GM19035 (cell line): Measurements from ENCODE around the gene SSH2.

Experiments
- ATAC-seq: cut with Tn5 transposase; IDR thresholded peaks from one replicate; pipeline ENCODE4 v1.9.1; 2021; ENCODE audit not compliant: unreplicated experiment

The SSH2 gene

GRCh38 chr17:29630630-29631193 lies 299.3 kb downstream of the SSH2 start:
- no peak for ATAC-seq

- ATAC-seq, result no peak
Observed at GRCh38 chr17:29629839-29630238, 300.2 kb downstream of the SSH2 start.

- ATAC-seq, result no peak
Observed at GRCh38 chr17:29628644-29629043, 301.4 kb downstream of the SSH2 start.

- no peak for ATAC-seq
Observed at GRCh38 chr17:29627951-29628350, 302.1 kb downstream of the SSH2 start.

- no peak for ATAC-seq
Observed at GRCh38 chr17:29625037-29625750, 304.8 kb downstream of the SSH2 start.

GRCh38 chr17:29624586-29624985 lies 305.4 kb downstream of the SSH2 start:
- ATAC-seq, result no peak

- ATAC-seq, result no peak
Observed at GRCh38 chr17:29623283-29623647, 306.8 kb downstream of the SSH2 start.

- no peak for ATAC-seq
Observed at GRCh38 chr17:29622337-29623282, 307.4 kb downstream of the SSH2 start, which contains the start of gene CORO6. TSS of gene CORO6 (minus strand) at chr17:29622912. CDS start at chr17:29621421, 1,491 bp downstream.

GRCh38 chr17:29621751-29622194 lies 308.3 kb downstream of the SSH2 start:
- ATAC-seq, result no peak

- no peak for ATAC-seq
Observed at GRCh38 chr17:29620779-29621500, 309.1 kb downstream of the SSH2 start.

- ATAC-seq, result no peak
Observed at GRCh38 chr17:29620271-29620670, 309.8 kb downstream of the SSH2 start.

- no peak for ATAC-seq
Observed at GRCh38 chr17:29619251-29619650, 310.8 kb downstream of the SSH2 start.

- ATAC-seq, result no peak
Observed at GRCh38 chr17:29618272-29619065, 311.6 kb downstream of the SSH2 start.

GRCh38 chr17:29617481-29618271 lies 312.4 kb downstream of the SSH2 start:
- ATAC-seq, result no peak

GRCh38 chr17:29617125-29617480 lies 312.9 kb downstream of the SSH2 start:
- no peak for ATAC-seq

GRCh38 chr17:29616300-29617048 lies 313.6 kb downstream of the SSH2 start:
- no peak for ATAC-seq

GRCh38 chr17:29615492-29616299 lies 314.3 kb downstream of the SSH2 start:
- peak; percentile 47 for ATAC-seq

- ATAC-seq, result no peak
Observed at GRCh38 chr17:29615048-29615385, 315.0 kb downstream of the SSH2 start.
